GM12878 (cell line): Measurements from ENCODE around the gene COL16A1. TPM values are rescaled to one million over a fixed set of nuclear protein-coding genes. Genes with fewer than 3 reads are reported as not detected.

Experiments used
- ATAC-seq: fragments of 200-7000 bp; cut with Tn5 transposase; 3 replicates; pipeline ENCODE4 v1.9.1; 2020; ENCODE audit warnings: mild to moderate bottlenecking, moderate library complexity
- BruUV-seq: library from RNA; stranded (reverse); fragments of 400-500 nt; replicated peaks from 2 replicates; lab custom pipeline; 2021; lab: Mats Ljungman, UMichigan
- CTCF ChIA-PET: fragments of 300-600 bp; sonication (Branson Sonifier 250); formaldehyde crosslinking; extraction: SDS; loops from one replicate; lab custom pipeline; 2021; ENCODE audit warnings: inconsistent platforms; lab: Yijun Ruan, JAX
- POLR2A ChIA-PET: fragments of 350-600 bp; formaldehyde crosslinking; extraction: SDS; loops from one replicate; lab custom pipeline; 2021; ENCODE audit warnings: inconsistent platforms; lab: Charles Lee
- RAD21 ChIA-PET: fragments of 300-600 bp; sonication (Branson Sonifier 250); formaldehyde crosslinking; loops from one replicate; lab custom pipeline; 2023; ENCODE audit warnings: antibody characterized with exemption; ENCODE audit not compliant: unreplicated experiment; lab: Charles Lee
- SMC1A ChIA-PET: fragments of 300-600 bp; sonication (Branson Sonifier 250); formaldehyde crosslinking; loops from one replicate; lab custom pipeline; 2023; ENCODE audit not compliant: unreplicated experiment, uncharacterized antibody; lab: Charles Lee
- DNase-seq: peaks from one replicate; pipeline ENCODE4 v3.0.0-alpha.2; 2011; ENCODE audit warnings: low read depth, low spot score
- FAIRE-seq: peaks from 3 replicates; lab custom pipeline; 2011; peaks lifted over from hg19 to GRCh38; lab: Jason Lieb, UNC
- H2AFZ ChIP-seq: 2 replicates; pipeline ENCODE4 v1.6.0; 2011; ENCODE audit warnings: low read depth, low read length, control low read depth; ENCODE audit not compliant: control insufficient read depth
- H3K27ac ChIP-seq: 2 replicates; pipeline ENCODE4 v1.5.1; 2011; ENCODE audit warnings: control low read depth; ENCODE audit not compliant: control insufficient read depth, insufficient read depth
- H3K27me3 ChIP-seq, 2 experiments: replicated peaks in 1 of 2; 2 replicates each; pipeline versions ENCODE4 v1.6.0 to v1.6.1; 2011; ENCODE audit warnings: low read length in 1 of 2; ENCODE audit not compliant: control insufficient read depth in 2 of 2, insufficient read depth in 2 of 2
- H3K36me3 ChIP-seq, 2 experiments: 2 replicates each; pipeline ENCODE4 v1.5.1; 2011; ENCODE audit warnings: low read length in 1 of 2; ENCODE audit not compliant: control insufficient read depth in 2 of 2, insufficient read depth in 2 of 2
- H3K4me1 ChIP-seq: 2 replicates; pipeline ENCODE4 v1.6.1; 2011; ENCODE audit warnings: mild to moderate bottlenecking, low read length, moderate library complexity, mixed read lengths; ENCODE audit not compliant: control insufficient read depth, insufficient read depth
- H3K4me2 ChIP-seq: 2 replicates; pipeline ENCODE4 v1.6.0; 2011; ENCODE audit warnings: control low read depth; ENCODE audit not compliant: control insufficient read depth, insufficient read depth
- H3K4me3 ChIP-seq: fragments of 200-600 bp; sonication (generic); 2 replicates; pipeline ENCODE4 v1.5.1; 2016
- H3K79me2 ChIP-seq: 2 replicates; pipeline ENCODE4 v1.6.0; 2011; ENCODE audit warnings: low read length; ENCODE audit not compliant: control insufficient read depth, insufficient read depth
- H3K9ac ChIP-seq: 2 replicates; pipeline ENCODE4 v1.8.0; 2011; ENCODE audit warnings: low read length, control low read depth, mixed read lengths; ENCODE audit not compliant: control insufficient read depth, insufficient read depth
- H3K9me3 ChIP-seq: replicated peaks from 3 replicates; pipeline ENCODE4 v1.5.1; 2011; ENCODE audit warnings: mild to moderate bottlenecking, low read length; ENCODE audit not compliant: control insufficient read depth, insufficient read depth
- H4K20me1 ChIP-seq: 2 replicates; pipeline ENCODE4 v1.6.0; 2011; ENCODE audit not compliant: control insufficient read depth, insufficient read depth
- SP1 ChIP-seq: IDR thresholded peaks from one replicate; pipeline ENCODE4 v1.6.1; 2011; ENCODE audit warnings: low read depth, low read length
- SREBF2 ChIP-seq: IDR thresholded peaks from 2 replicates; pipeline ENCODE4 v1.6.1; 2012; ENCODE audit warnings: mild to moderate bottlenecking, low read length
- ZNF384 ChIP-seq: IDR thresholded peaks from 2 replicates; pipeline ENCODE4 v1.6.1; 2012; ENCODE audit warnings: low read depth, mild to moderate bottlenecking, low read length, improper control_type of control experiment, borderline replicate concordance
- WGBS: methylation state at CpG from one replicate; pipeline ENCODE4 v1.1.6; 2016; ENCODE audit warnings: low lambda C conversion rate; ENCODE audit not compliant: insufficient replicate concordance, insufficient coverage; ENCODE audit errors: missing lambda C conversion rate; 5-methylcytosine and 5-hydroxymethylcytosine counted together
- in situ Hi-C: fragments of 300-500 bp; cut with MboI; formaldehyde crosslinking; loops from 9 replicates; pipeline ENCODE4 v1.14.3; 2018; ENCODE audit warnings: mixed read lengths
- intact Hi-C: fragments of 100-400 bp; cut with micrococcal nuclease; formaldehyde crosslinking; loops from one replicate; pipeline ENCODE4 v1.14.2; 2022; ENCODE audit not compliant: unreplicated experiment
- polyA plus RNA-seq, 11 experiments: library from polyadenylated mRNA; depleted of rRNA in 4 of 11; unstranded in 6 of 11; stranded (reverse) in 5 of 11; fragments of >200 nt; fragmentation: Nextera tagmentation in 4 of 11; fragmentation: Illumina TruSeq in 1 of 11; extraction: Ambion mirVana in 4 of 11; extraction: Trizol in 1 of 11; gene quantifications; 1 replicate in 1 of 11; 2 replicates in 10 of 11; pipeline versions ENCODE4 v1.2.1 to v1.2.3, GENCODE V29; 2011 to 2016; ENCODE audit warnings: inconsistent platforms in 2 of 11, missing spikeins in 2 of 11, low read depth in 1 of 11
- total RNA-seq, 4 experiments: library from RNA; depleted of rRNA in 3 of 4; stranded (reverse); fragments of >200 nt in 3 of 4; fragmentation: Illumina TruSeq in 1 of 4; extraction: Trizol in 1 of 4; gene quantifications; 2 replicates each; pipeline versions ENCODE4 v1.2.1 to v1.2.3, GENCODE V29; 2013 to 2021
- TF ChIP-seq, protein P1 (sequence below): fragments of 450-650 bp; IDR thresholded peaks from 2 replicates; pipeline ENCODE4 v1.6.1; 2017; ENCODE audit warnings: mild to moderate bottlenecking, moderate library complexity

COL16A1 gene
- total and polyA plus RNA-seq, 10 of the 15 experiments (the other 5 are each of a cell fraction or from before 2014, with no cell fraction given): 0.02 to 3.7 (median 0.59) TPM

DNA sequence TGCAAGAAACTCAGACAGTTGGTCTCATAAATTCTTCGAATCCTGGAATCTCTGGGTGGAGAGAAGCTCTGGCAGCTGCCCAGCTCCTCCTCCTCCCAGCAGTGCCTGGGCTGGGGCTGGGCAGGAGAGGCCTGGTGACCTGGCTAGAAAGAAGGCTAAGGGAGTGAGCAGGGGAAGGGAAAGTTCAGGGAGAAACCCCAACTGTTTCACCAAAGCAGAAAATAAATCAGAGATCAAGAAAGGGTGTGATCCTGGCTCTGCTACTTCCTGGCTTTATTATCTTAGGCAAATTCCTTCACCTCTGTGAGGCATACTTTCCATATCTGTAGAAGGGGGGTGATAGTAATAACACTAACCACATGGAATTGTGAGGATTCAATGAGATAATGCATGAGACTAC lies 8.8 kb upstream of the COL16A1 start:
- Histone ChIP-seq H3K4me3 (no peak overlapping the region), H3K9ac (no peak overlapping the region), H3K27me3 (peaks cover 0 to 4% of the 10 kb centered on the region in 2 experiments; a peak in 1 of 4 replicates), H3K9me3 (no peaks in the 10 kb centered on the region), H4K20me1 (no peaks in the 10 kb centered on the region), H3K27ac (no peak overlapping the region), H3K79me2 (no peaks in the 10 kb centered on the region), H2AFZ (no peak overlapping the region), H3K4me1 (peaks cover 10% of the 10 kb centered on the region), H3K36me3 (no peaks in the 10 kb centered on the region), H3K4me2 (no peak overlapping the region)
- TF ChIP-seq ZNF384: no peak
- TF ChIP-seq, protein P1, sequence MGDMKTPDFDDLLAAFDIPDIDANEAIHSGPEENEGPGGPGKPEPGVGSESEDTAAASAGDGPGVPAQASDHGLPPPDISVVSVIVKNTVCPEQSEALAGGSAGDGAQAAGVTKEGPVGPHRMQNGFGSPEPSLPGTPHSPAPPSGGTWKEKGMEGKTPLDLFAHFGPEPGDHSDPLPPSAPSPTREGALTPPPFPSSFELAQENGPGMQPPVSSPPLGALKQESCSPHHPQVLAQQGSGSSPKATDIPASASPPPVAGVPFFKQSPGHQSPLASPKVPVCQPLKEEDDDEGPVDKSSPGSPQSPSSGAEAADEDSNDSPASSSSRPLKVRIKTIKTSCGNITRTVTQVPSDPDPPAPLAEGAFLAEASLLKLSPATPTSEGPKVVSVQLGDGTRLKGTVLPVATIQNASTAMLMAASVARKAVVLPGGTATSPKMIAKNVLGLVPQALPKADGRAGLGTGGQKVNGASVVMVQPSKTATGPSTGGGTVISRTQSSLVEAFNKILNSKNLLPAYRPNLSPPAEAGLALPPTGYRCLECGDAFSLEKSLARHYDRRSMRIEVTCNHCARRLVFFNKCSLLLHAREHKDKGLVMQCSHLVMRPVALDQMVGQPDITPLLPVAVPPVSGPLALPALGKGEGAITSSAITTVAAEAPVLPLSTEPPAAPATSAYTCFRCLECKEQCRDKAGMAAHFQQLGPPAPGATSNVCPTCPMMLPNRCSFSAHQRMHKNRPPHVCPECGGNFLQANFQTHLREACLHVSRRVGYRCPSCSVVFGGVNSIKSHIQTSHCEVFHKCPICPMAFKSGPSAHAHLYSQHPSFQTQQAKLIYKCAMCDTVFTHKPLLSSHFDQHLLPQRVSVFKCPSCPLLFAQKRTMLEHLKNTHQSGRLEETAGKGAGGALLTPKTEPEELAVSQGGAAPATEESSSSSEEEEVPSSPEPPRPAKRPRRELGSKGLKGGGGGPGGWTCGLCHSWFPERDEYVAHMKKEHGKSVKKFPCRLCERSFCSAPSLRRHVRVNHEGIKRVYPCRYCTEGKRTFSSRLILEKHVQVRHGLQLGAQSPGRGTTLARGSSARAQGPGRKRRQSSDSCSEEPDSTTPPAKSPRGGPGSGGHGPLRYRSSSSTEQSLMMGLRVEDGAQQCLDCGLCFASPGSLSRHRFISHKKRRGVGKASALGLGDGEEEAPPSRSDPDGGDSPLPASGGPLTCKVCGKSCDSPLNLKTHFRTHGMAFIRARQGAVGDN: no peak
- no peak for TF ChIP-seq SREBF2
- no peak for TF ChIP-seq SP1
- ATAC-seq (no peak), DNase-seq (no peak), FAIRE-seq (no peak)
- intact Hi-C loops (no loop called here), in situ Hi-C loops (no loop called here)
- BruUV-seq: no TSS peak
- WGBS: 75% methylated on average over 1 of the region's 1 CpG
- SMC1A ChIA-PET: interaction anchor here (1.2 to 2.6 kb wide), 5 partner anchors 11 to 149 kb away, joined by 3 to 12 read pairs (median 4); no protein-coding TSS in a partner anchor
- POLR2A ChIA-PET: interaction anchor here (1.0 to 1.6 kb wide), 2 partner anchors 71 to 77 kb away, joined by 3 read pairs; no protein-coding TSS in a partner anchor
- CTCF ChIA-PET: interaction anchor here (1.0 to 6.9 kb wide), 7 partner anchors 33 to 318 kb away, joined by 3 to 70 read pairs (median 6); no protein-coding TSS in a partner anchor
- RAD21 ChIA-PET: interaction anchor here (1.1 to 2.2 kb wide), 3 partner anchors 13 to 76 kb away, joined by 3 to 11 read pairs (median 7); no protein-coding TSS in a partner anchor
